NCI-H2227 (cell line): Measurements from ENCODE around the gene GHDC.

ENCODE experiments used
- DNase-seq: peaks from one replicate; lab custom pipeline; 2025; ENCODE audit not compliant: unreplicated experiment; lab: John Stamatoyannopoulos, UW

Gene GHDC

DNA sequence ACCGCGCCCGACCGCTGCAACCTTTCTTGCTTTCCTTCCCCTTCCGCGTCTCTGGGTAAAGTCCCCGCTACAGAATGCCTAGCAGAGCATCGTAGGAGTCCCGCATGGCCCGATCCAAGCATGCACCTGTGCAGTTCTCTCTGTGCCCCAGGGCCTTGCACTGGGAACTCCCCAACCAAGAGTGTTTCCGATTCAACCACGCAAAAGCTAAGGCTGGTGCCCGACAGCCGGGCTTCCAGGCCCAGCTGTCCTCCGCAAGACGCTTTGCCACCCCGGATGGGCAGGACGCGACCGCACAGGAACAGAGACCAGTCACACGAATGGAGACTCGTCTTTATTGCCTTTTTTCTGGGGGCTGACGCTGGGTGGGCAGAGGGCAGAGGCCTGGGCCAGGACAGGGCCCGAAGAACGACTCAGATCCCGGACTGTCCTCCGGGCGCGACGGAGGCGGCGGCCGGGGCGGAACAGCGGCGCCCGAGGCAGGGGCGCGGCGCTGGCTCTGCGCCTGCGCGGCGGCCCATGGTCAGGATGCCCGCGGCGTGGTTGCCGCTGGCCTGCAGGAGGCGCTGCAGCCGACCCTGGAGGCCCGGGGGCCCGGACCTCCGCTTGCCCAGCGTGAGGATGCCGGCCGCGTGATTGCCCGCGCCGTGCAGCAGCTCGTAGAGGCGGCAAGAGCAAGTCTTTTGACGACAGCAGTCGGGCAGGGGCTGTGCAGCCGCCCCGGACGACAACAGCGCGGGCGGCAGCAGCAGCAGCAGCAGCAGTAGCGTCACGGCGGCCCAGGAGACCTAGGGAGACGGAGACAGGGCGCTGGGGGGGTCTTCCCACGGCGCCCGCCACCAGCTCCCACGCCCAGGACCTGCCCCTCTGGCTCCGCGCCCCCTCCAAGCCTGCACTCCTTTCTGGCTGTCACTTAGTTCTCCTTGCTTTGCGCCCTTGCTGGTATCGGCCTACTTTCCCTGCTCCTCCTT, 10.3 kb downstream of the GHDC start:
- DNase-seq: peak; percentile 91

DNA sequence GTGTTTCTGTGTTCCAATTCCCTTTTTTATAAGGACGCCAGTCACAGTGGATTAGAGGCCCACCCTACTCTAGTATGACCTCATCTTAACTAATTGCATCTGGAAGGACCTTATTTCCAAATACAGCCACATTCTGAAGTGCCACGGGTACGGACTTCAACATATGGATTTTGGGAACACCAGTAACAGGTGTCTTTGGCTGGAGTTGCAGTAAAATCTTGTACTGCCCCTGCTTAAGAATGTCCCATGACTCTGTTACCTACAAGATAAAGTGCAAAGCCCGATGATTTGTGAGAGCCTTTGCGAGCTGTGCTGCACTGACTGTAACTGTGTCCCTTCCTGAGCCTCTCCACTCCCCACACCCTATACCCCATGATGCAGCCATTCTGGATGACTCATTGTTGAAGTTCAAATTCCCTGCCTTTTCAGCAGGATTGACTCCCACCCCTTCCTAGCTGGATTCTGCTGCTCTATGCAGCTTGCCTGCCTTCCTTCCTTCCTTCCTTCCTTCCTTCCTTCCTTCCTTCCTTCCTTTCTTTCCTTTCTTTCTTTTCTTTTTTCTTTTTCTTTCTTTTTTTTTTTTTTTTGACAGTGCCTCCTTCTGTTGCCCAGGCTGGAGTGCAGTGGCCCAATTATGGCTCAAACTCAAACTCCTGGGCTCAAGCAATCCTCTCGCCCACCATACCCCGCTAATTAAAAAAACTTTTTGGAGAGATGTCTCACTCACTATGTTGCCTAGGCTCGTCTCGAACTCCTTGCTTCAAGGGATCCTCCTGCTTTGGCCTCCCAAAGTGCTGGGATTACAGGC, 11.2 kb downstream of the GHDC start:
- no peak for DNase-seq

DNA sequence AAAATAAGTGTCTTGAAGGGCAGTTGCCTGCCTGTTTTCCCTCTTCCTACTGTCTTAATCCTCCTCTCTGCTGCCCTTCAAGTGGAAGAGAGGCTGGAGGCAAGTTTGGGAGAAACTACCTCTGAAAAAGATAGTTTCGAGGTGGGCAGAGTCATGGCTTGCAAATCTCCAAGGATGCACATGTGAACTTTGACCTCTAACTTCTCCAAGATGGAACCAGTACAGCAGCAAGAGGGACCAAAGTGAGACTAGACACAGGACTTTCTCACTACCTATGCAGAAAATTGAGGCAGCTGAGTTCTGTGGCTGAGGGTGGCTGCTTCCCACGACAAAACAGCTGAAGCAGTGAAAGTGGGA, 12.5 kb downstream of the GHDC start:
- no peak for DNase-seq

- peak; percentile 96 for DNase-seq
Measured at GRCh38 chr17:42180922-42181850, 13.1 kb downstream of the GHDC start, which contains the start of gene KCNH4. Gene KCNH4, minus strand, starts transcription at chr17:42181142. Its CDS starts 197 bp downstream, at chr17:42180945.

GRCh38 chr17:42180411-42180921, 13.8 kb downstream of the GHDC start:
- no peak for DNase-seq

DNA sequence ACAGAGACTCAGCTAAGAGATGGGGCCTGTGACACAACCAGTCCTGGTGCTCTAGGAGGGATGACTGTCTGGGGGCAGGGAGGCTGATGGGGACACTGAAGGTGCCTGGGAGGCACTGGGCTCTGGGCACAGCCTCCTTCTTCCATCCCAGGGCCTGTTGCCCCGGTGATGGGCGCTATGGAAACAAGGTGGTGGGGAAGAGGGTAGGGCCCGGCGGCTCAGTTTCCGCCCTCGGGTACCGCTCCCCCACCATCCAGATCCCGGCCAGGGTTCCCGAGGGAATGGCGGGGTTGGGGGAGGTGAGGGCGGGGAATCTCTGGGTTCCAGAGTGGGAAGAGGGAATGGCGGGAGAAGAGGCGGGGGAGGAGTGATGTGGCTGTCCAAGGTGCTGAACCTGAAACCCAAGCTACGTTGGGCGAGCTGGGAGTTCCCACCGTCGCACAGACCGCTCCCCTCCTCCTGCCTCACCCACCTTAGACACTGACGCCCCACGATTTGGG, 14.3 kb downstream of the GHDC start:
- peak; percentile 71 for DNase-seq

GRCh38 chr17:42179335-42179734, 15.0 kb downstream of the GHDC start:
- no peak for DNase-seq

- no peak for DNase-seq
Measured at GRCh38 chr17:42178817-42179216, 15.5 kb downstream of the GHDC start.

DNA sequence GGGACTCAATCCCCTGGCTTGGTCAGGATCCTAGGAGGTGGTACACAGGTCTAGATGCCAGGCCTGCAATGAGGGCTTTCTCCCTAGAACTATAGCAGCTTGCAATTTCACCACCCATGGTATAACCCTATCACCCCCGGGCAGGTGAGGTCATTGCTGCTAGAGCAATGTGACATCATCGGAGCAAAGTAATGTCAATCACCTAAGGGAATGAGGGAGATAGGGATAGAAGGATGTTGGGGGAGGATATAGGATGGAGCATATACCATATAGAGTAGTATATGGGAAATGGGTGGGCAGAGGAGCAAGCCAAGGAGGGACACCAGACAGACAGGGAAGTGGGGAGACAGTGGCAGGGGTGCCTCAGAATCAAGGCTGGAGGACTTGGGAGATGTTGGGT, 16.6 kb downstream of the GHDC start:
- DNase-seq: no peak

GRCh38 chr17:42174126-42174783, 20.0 kb downstream of the GHDC start:
- DNase-seq: no peak

GRCh38 chr17:42171831-42172230, 22.5 kb downstream of the GHDC start:
- DNase-seq: peak; percentile 19

- DNase-seq: no peak
Measured at GRCh38 chr17:42169351-42169750, 24.9 kb downstream of the GHDC start.

GRCh38 chr17:42167807-42168206, 26.5 kb downstream of the GHDC start:
- no peak for DNase-seq

GRCh38 chr17:42166196-42166763, 28.0 kb downstream of the GHDC start:
- DNase-seq: no peak

GRCh38 chr17:42165751-42166150, 28.5 kb downstream of the GHDC start:
- DNase-seq: no peak

DNA sequence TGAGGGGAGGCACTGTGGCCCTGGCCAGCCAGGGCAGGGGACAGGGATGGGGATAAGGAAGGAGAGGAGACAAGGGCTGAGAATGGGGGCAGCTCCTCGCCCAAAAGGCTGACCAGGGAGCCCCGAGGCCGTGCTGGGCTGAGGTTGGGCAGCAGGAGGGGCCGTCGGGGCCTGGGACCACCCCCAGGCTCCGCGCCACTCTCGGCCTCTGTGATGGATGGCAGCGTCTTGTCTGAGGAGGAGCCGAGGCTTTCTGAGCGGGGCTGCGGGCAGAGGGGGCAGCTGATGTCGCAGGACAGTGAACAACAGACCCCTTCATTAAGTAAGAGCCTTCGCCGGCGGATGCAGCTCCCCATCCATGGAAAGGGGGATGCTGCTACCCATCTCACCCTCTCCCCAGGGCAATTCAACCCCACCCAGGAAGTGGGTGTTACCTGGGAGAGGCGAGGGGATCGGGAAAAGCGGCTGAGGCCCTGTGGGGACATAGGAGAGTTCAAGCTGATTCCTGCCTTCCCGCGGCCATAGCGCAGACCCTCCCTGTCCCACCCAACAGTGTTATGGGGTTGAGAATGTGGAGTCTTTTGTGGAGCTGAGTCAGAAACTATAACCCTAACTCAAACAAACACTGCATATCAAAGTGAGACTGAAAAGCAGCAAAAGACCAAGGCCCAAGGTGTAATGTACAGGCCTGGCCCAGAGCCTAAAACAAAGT, 30.4 kb downstream of the GHDC start:
- no peak for DNase-seq

GRCh38 chr17:42163113-42163512, 31.2 kb downstream of the GHDC start:
- peak; percentile 22 for DNase-seq

DNA sequence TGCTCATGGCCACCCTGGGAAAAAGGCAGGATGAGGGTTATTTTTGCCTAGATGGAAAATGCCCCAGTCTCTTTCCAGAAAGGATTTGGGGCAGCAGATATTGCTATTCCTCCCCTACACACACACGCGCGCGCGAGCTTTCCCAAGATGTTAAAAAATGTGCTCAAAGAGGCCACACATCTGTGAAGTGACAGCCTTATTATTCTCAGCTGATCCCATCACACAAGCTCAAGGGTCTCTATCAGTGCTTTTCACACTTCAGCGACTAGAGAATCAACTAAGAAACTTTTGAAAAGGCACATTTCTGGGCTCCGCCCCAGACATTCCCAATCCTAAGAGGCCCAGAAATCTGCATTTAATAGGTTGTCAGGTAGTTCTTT, 33.8 kb downstream of the GHDC start:
- DNase-seq: no peak
